Muscle of arm (tissue), 12 donors: ENCODE results near the gene GFRA3. TPM values are rescaled to one million over a fixed set of nuclear protein-coding genes. Genes with fewer than 3 reads are reported as not detected.
"Not testable (repeated sequence)": the region's sequence is repeated elsewhere in the genome, so short reads cannot be mapped to it uniquely, and the experiment has no call there.

Source experiments
- DNase-seq: peaks from one replicate; pipeline ENCODE4 v3.0.0-alpha.2; 2013
- polyA plus RNA-seq, 12 donors: library from polyadenylated mRNA; unstranded; fragments of 120-200 nt; gene quantifications; one replicate each; pipeline ENCODE4 v1.2.1, GENCODE V29; 2013; ENCODE audit not compliant: insufficient read length in 12 of 12

GFRA3 gene
- polyA plus RNA-seq, 12 donors: 2.7 to 16.3 (median 5.1) TPM; not detected in 2

GRCh38 chr5:138252944-138253343 lies 21.5 kb downstream of the GFRA3 start:
- no peak for DNase-seq

- DNase-seq: not testable (repeated sequence)
Measured at GRCh38 chr5:138247800-138248199, 26.6 kb downstream of the GFRA3 start.

GRCh38 chr5:138246822-138247221 lies 27.6 kb downstream of the GFRA3 start:
- DNase-seq: no peak

- DNase-seq: no peak
Measured at GRCh38 chr5:138246334-138246733, 28.1 kb downstream of the GFRA3 start.

GRCh38 chr5:138245717-138246116 lies 28.7 kb downstream of the GFRA3 start:
- no peak for DNase-seq

- DNase-seq: no peak
Measured at GRCh38 chr5:138243794-138244193, 30.6 kb downstream of the GFRA3 start.

- peak; percentile 24 for DNase-seq
Measured at GRCh38 chr5:138241688-138242571, 32.5 kb downstream of the GFRA3 start.

GRCh38 chr5:138240650-138241385 lies 33.6 kb downstream of the GFRA3 start:
- DNase-seq: no peak

- no peak for DNase-seq
Measured at GRCh38 chr5:138238034-138238433, 36.4 kb downstream of the GFRA3 start.

- DNase-seq: no peak
Measured at GRCh38 chr5:138234651-138235050, 39.8 kb downstream of the GFRA3 start.

GRCh38 chr5:138233280-138233679 lies 41.1 kb downstream of the GFRA3 start:
- DNase-seq: no peak

GRCh38 chr5:138230981-138231589 lies 43.3 kb downstream of the GFRA3 start:
- no peak for DNase-seq

GRCh38 chr5:138230261-138230660 lies 44.2 kb downstream of the GFRA3 start:
- no peak for DNase-seq

- no peak for DNase-seq
Measured at GRCh38 chr5:138229387-138229786, 45.0 kb downstream of the GFRA3 start.

GRCh38 chr5:138226910-138227309 lies 47.5 kb downstream of the GFRA3 start:
- DNase-seq: no peak

- DNase-seq: no peak
Measured at GRCh38 chr5:138224712-138225111, 49.7 kb downstream of the GFRA3 start.

GRCh38 chr5:138223532-138223931 lies 50.9 kb downstream of the GFRA3 start:
- DNase-seq: no peak

GRCh38 chr5:138216799-138217198 lies 57.6 kb downstream of the GFRA3 start:
- no peak for DNase-seq

GRCh38 chr5:138213161-138214029 lies 61.0 kb downstream of the GFRA3 start, which contains the start of gene CDC23:
TSS of gene CDC23 (minus strand) at chr5:138213323. CDS start at chr5:138213312, 11 bp downstream.
- DNase-seq: peak; percentile 98

- no peak for DNase-seq
Measured at GRCh38 chr5:138212828-138213160, 61.6 kb downstream of the GFRA3 start.

- no peak for DNase-seq
Measured at GRCh38 chr5:138210985-138211384, 63.4 kb downstream of the GFRA3 start.
